T follicular helper cell (primary cell): Measurements from ENCODE around the gene MAP2K7.

Experiments used
- DNase-seq: peaks from one replicate; pipeline ENCODE4 v3.0.0-alpha.2; 2020; ENCODE audit warnings: low read depth

The MAP2K7 gene

DNA sequence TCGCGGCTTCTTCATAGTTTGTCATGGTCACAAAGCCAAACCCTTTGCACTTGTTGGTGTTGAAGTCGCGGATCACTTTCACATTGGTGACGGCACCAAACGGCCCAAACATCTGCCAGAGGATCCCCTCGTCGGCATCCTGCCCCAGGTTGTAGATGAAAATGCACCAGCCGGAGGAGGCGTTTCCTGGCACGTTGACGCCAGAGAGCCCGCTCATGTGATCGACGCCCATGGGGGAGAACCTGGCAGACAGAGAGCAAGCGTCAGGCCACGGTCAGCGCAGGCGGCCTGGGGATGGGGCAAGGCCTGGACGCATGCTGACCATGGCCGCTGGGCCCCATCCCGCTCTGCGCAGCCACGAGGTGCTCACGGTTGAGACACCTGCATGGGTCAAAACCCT is 59.9 kb downstream of the MAP2K7 start:
- no peak for DNase-seq
